Activated CD4-positive, alpha-beta T cell treated with anti-CD3 and anti-CD28 coated beads for 36 hours (primary cell): ENCODE measurements around the gene CAMKMT. TPM values are rescaled to one million over a fixed set of nuclear protein-coding genes. Genes with fewer than 3 reads are reported as not detected.
"Not testable (repeated sequence)": the region's sequence is repeated elsewhere in the genome, so short reads cannot be mapped to it uniquely, and the experiment has no call there.

Source experiments
- ATAC-seq: fragments of 200-7000 bp; cut with Tn5 transposase; one replicate; pipeline ENCODE4 v1.10.0; 2021; ENCODE audit warnings: mild to moderate bottlenecking, moderate library complexity
- CTCF ChIA-PET: fragments of 350-600 bp; sonication (Branson Sonifier 250); formaldehyde crosslinking; loops from one replicate; lab custom pipeline; 2021; ENCODE audit warnings: antibody characterized with exemption; lab: Charles Lee
- POLR2A ChIA-PET: fragments of 350-600 bp; sonication (Branson Sonifier 250); formaldehyde crosslinking; loops from one replicate; lab custom pipeline; 2021; ENCODE audit warnings: antibody characterized with exemption, inconsistent platforms; lab: Charles Lee
- DNase-seq: peaks from one replicate; pipeline ENCODE4 v3.0.0-alpha.2; 2020
- H3K27ac Mint-ChIP-seq: one replicate; pipeline ENCODE4 v1.8.0; 2021; ENCODE audit warnings: mixed read lengths
- H3K27me3 Mint-ChIP-seq: one replicate; pipeline ENCODE4 v1.8.0; 2021; ENCODE audit warnings: mixed read lengths
- H3K36me3 Mint-ChIP-seq: one replicate; pipeline ENCODE4 v1.8.0; 2021; ENCODE audit warnings: low read depth, mixed read lengths
- H3K4me1 Mint-ChIP-seq: one replicate; pipeline ENCODE4 v1.8.0; 2021; ENCODE audit warnings: mixed read lengths
- H3K4me3 Mint-ChIP-seq: one replicate; pipeline ENCODE4 v1.8.0; 2021; ENCODE audit warnings: mild to moderate bottlenecking, moderate library complexity, mixed read lengths
- H3K9me3 Mint-ChIP-seq: one replicate; pipeline ENCODE4 v1.8.0; 2021; ENCODE audit warnings: low read depth, mixed read lengths
- intact Hi-C, 2 experiments: fragments of 100-400 bp; cut with DNase I in 1 of 2; cut with micrococcal nuclease in 1 of 2; formaldehyde crosslinking; loops; one replicate each; pipeline versions ENCODE4 v1.14.2 to v1.15.1; 2022 to 2024; cut with DNase I, micrococcal nuclease
- total RNA-seq, 2 experiments: library from RNA; stranded (reverse); gene quantifications; one replicate each; pipeline ENCODE4 v1.2.3, GENCODE V29; 2021

Gene CAMKMT
- total RNA-seq, 2 experiments from 2014 or later: 10.8 to 13.3 TPM

DNA sequence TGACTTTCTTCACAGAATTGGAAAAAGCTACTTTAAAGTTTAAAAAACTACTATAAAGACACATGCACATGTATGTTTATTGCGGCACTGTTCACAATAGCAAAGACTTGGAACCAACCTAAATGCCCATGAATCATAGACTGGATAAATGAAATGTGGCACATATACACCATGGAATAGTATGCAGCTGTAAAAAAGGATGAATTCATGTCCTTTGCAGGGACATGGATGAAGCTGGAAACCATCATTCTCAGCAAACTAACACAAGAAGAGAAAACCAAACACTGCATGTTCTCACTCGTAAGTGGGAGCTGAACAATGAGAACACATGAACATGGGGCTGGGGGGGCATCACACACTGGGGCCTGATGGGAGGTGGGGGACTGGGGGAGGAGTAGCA, 233.9 kb downstream of the CAMKMT start:
- H3K4me3 Mint-ChIP-seq, ATAC-seq, POLR2A ChIA-PET, H3K27me3 Mint-ChIP-seq, CTCF ChIA-PET, H3K4me1 Mint-ChIP-seq, H3K9me3 Mint-ChIP-seq, intact Hi-C loops, H3K27ac Mint-ChIP-seq, H3K36me3 Mint-ChIP-seq, DNase-seq: not testable (repeated sequence)

DNA sequence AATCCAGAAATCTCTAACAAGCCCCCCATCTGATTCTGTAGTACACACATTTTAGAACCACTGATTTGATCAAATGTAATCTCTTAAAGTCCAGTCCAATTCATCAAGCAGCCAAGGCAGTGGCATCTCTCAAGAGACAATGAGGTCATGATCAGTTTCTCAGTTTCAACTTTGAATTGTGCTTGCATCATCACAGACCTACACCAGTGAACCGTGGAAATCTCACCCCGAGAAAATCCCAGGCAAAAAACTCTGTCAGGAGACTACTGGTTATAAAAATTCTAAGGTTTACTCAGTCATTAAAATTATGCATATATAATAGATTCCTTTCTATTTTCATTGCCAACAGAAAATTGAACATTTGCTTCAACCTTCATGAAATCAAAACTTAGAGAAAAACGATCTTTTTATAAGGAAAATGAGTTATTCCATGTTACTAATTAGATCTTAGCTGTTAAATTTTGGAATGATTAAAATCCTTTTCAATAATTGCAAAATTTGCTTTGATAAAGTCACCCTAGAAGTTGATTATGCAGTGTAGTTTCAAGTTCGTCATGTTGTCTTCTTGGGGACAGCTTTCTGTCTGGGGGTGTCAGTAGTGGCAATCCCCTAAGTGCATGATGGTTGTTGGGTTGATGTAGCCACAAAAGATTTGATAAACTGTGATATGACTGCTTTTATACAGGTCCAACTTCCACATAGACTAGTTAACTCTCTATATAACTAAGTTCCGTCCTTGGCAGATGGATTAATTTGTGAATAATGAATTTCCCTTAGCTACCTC, 235.0 kb downstream of the CAMKMT start:
- no peak for DNase-seq
- Mint-ChIP-seq H3K27me3 (no peaks in the 10 kb centered on the region), H3K27ac (no peak overlapping the region), H3K4me1 (peaks cover 3% of the 10 kb centered on the region), H3K4me3 (no peak overlapping the region), H3K36me3 (peaks cover 8% of the 10 kb centered on the region), H3K9me3 (no peaks in the 10 kb centered on the region)
- intact Hi-C loops: no loop called here
- ChIA-PET POLR2A (interaction anchor here (0.7 kb wide), 2 partner anchors 20 to 443 kb away, joined by 3 to 4 read pairs; no protein-coding TSS in a partner anchor), CTCF (interaction anchor here (0.6 kb wide), 1 partner anchor 136 kb away, joined by 4 read pairs; no protein-coding TSS in a partner anchor)
- no peak for ATAC-seq

DNA sequence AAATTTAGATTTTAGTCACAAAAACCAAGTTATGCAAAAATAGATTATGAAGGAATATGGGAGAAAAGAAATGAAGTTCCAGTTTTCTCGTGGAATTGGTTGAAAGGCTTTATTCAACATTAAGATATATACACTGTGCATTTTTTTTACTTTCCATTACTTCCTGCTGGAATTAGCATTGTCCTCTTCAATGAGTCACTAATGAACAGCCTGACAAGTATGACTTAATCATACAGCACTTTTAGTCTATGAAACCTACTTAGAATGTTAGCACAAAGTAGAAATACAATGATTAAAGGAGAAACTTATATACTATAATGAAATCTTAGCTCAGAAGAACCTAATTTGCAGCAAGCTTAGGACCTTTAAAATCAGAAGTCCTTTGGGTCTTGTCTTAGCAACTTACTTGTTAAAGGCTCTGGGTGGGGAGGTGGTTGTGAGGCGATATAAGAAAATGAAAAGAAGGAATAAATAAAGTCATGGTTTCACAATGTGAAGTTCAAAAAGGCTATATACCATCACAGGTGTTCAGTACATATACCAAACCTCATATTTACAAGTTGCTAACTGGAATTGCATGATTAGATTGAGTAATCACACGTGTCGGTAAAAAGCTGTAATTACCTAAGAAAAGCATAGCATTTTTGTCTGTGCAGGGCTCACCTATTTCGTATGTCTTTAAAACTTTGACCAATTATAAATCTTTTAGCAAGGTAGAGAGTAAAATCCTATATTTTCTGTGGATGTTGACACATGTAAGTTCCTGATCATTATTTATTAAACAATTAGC, 236.8 kb downstream of the CAMKMT start:
- intact Hi-C loops: no loop called here

DNA sequence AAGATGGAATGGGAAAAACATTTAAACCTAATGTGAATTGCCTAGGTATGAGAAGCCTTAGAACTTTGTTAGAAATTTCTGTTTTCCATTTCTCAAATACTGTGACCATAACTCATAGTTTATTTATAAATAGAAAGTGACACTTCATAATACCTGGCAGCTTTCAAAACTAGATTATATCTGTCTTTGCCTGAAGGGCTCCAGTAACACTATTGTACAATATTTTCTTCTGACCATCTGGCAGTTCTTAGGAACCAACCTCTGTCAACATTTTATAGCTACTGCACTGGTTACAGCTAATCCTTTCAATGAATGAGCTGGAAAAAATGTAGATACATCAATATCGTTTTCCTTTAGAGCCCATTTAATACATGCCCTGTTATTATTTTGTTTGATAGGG, 237.4 kb downstream of the CAMKMT start:
- DNase-seq (no peak), ATAC-seq (no peak)
- Mint-ChIP-seq H3K36me3 (peaks cover 3% of the 10 kb centered on the region), H3K27ac (no peak overlapping the region), H3K4me1 (peaks cover 3% of the 10 kb centered on the region), H3K9me3 (no peaks in the 10 kb centered on the region), H3K27me3 (no peaks in the 10 kb centered on the region), H3K4me3 (no peak overlapping the region)
- POLR2A ChIA-PET: no interaction called here
- intact Hi-C loops: no loop called here
- CTCF ChIA-PET: interaction anchor here (1.1 to 1.2 kb wide), 2 partner anchors 18 to 20 kb away, joined by 3 read pairs; no protein-coding TSS in a partner anchor

More for the DNA sequence above, 236.8 kb downstream of the CAMKMT start:
- Mint-ChIP-seq H3K36me3 (peaks cover 6% of the 10 kb centered on the region), H3K4me1 (peaks cover 3% of the 10 kb centered on the region), H3K27ac (no peak overlapping the region), H3K9me3 (no peaks in the 10 kb centered on the region), H3K4me3 (no peak overlapping the region), H3K27me3 (no peaks in the 10 kb centered on the region)
- ChIA-PET CTCF (interaction anchor here (1.1 to 1.2 kb wide), 2 partner anchors 17 to 20 kb away, joined by 3 read pairs; no protein-coding TSS in a partner anchor), POLR2A (no interaction called here)
- ATAC-seq: no peak
- no peak for DNase-seq

DNA sequence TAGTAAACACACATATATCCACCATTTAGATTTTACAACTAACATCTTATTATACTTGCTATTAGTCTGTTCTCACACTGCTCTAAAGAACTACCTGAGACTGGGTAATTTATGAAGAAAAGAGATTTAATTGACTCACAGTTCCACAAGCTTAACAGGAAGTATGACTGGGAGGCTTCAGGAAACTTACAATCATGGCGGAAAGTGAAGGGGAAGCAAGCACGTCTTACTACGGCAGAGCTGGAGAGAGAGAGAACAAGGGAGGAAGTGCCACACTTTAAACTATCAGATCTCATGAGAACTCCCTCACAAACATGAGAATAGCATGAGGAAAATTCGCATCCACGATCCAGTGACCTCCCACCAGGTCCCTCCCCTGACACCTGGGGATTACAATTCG, 240.7 kb downstream of the CAMKMT start:
- H3K4me3 Mint-ChIP-seq: no peak overlapping the region
- H3K27ac Mint-ChIP-seq: no peak overlapping the region
- intact Hi-C loops: no loop called here
- no peaks in the 10 kb centered on the region for H3K4me1 Mint-ChIP-seq
- ChIA-PET POLR2A (no interaction called here), CTCF (no interaction called here)
- no peaks in the 10 kb centered on the region for H3K27me3 Mint-ChIP-seq
- no peaks in the 10 kb centered on the region for H3K9me3 Mint-ChIP-seq
- no peak for ATAC-seq
- no peak for DNase-seq
- H3K36me3 Mint-ChIP-seq: no peaks in the 10 kb centered on the region

DNA sequence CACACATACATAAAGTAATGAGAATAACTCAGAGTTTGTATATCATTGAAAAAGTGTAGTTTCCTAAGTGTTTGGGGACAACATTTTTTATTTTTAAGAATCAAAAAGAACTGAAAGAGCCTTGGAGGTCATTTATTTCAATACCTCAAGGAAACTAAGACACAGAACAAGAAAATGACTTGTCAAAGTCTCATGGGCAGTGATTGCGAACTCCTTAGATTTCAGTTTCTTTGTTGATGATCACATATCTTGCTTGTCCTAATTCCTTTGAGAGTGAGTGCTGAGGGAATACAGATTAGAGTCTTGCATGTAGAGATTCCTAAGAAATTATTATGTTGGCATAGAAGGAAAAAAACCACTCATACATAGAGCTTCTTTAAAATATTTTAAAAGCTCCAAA, 243.8 kb downstream of the CAMKMT start:
- Mint-ChIP-seq H3K27me3 (no peaks in the 10 kb centered on the region), H3K4me3 (no peak overlapping the region), H3K4me1 (no peaks in the 10 kb centered on the region), H3K27ac (no peak overlapping the region), H3K36me3 (peaks cover 5% of the 10 kb centered on the region), H3K9me3 (peaks cover 4% of the 10 kb centered on the region)
- CTCF ChIA-PET: no interaction called here
- ATAC-seq: no peak
- DNase-seq: no peak
- intact Hi-C loops: no loop called here
- POLR2A ChIA-PET: no interaction called here

DNA sequence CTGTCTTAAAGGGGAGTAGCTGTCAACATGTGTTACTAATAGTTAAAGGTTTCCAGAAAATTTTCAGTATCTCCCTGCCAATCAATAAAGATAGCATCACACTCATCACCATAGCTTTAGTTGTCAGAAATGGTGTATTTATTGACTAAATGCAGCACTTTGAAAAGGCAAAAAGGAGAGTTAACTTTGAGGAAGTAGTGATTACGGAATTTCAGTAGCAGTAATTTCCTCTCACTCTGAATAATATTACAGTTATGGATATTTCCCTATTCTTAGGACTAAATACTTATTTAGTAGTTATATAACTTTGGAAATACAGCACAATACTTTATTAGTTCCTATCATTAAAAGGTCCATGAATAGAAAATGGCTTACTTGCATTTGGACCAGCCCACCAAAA, 250.5 kb downstream of the CAMKMT start:
- no peaks in the 10 kb centered on the region for H3K27me3 Mint-ChIP-seq
- intact Hi-C loops: no loop called here
- H3K4me3 Mint-ChIP-seq: no peak overlapping the region
- H3K36me3 Mint-ChIP-seq: peaks cover 8% of the 10 kb centered on the region
- peaks cover 13% of the 10 kb centered on the region for H3K4me1 Mint-ChIP-seq
- no peak for DNase-seq
- CTCF ChIA-PET: no interaction called here
- POLR2A ChIA-PET: no interaction called here
- H3K27ac Mint-ChIP-seq: no peak overlapping the region
- ATAC-seq: no peak
- H3K9me3 Mint-ChIP-seq: peaks cover 7% of the 10 kb centered on the region

DNA sequence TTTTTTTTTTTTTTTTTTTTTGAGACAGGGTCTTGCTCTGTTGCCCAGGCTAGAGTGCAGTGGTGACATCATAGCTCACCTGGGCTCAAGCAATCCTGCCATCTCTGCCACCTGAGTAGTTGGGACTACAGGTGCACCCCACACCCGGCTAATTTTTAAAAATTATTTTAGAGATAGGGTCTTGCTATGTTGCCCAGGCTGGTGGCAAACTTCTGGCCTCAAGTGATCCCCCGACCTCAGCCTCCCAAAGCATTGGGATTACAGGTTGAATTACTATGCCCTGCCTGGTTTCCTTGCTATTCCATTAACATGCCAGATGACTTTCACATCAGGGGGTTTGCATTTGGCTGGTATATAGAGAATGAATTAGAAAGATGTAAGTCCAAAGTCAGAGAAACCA, 253.2 kb downstream of the CAMKMT start:
- ATAC-seq (no peak), DNase-seq (no peak)
- Mint-ChIP-seq H3K4me1 (peaks cover 13% of the 10 kb centered on the region), H3K9me3 (peaks cover 4% of the 10 kb centered on the region), H3K27ac (no peak overlapping the region), H3K36me3 (peaks cover 3% of the 10 kb centered on the region), H3K4me3 (no peak overlapping the region), H3K27me3 (no peaks in the 10 kb centered on the region)
- POLR2A ChIA-PET: no interaction called here
- intact Hi-C loops: loop anchor here in 1 of 2 experiments (5.0 kb wide), 1 partner anchor 952 kb away; no protein-coding TSS in a partner anchor
- CTCF ChIA-PET: no interaction called here

DNA sequence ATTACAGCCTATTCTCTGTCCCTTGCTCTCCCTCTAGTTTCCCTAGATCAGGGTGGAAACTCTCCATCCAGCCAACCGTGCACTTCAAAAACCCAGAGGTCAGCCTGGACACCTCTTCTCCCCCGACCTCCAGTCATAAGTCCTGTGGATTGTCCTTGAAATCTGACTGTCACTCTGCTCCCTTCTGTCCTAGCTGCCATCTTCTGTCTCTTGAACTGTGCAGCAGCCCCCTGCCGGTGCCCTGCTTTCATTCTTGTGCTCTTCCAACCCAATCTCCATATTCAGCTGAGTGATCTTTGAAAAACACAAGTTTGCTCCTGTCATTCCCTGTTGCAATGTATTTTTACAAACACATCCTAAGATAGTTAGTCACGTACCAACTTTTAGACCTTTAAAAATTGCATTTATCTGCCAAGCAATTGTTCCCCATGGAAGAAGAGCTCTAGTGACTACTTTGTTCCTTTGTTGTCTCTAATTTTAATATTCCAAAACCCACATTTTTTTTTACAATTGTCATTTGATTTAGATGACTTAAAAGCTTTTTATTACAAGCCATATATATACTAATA, 254.3 kb downstream of the CAMKMT start:
- Mint-ChIP-seq H3K4me1 (peaks cover 13% of the 10 kb centered on the region), H3K27ac (no peak overlapping the region), H3K27me3 (no peaks in the 10 kb centered on the region), H3K36me3 (no peaks in the 10 kb centered on the region), H3K9me3 (no peaks in the 10 kb centered on the region), H3K4me3 (no peak overlapping the region)
- DNase-seq (no peak), ATAC-seq (no peak)
- intact Hi-C loops: loop anchor here (1.0 to 5.0 kb wide), 7 partner anchors 37 to 951 kb away; partner anchors contain the start of genes CAMKMT (in 1 of the 2), PPM1B (in 1 of the 2) and PREPL (in 1 of the 2)
- ChIA-PET POLR2A (interaction anchor here (0.7 to 1.2 kb wide), 4 partner anchors 19 to 1613 kb away, joined by 4 to 8 read pairs (median 5); no protein-coding TSS in a partner anchor), CTCF (interaction anchor here (0.6 to 1.6 kb wide), 7 partner anchors 12 to 1174 kb away, joined by 3 to 12 read pairs (median 4); no protein-coding TSS in a partner anchor)

DNA sequence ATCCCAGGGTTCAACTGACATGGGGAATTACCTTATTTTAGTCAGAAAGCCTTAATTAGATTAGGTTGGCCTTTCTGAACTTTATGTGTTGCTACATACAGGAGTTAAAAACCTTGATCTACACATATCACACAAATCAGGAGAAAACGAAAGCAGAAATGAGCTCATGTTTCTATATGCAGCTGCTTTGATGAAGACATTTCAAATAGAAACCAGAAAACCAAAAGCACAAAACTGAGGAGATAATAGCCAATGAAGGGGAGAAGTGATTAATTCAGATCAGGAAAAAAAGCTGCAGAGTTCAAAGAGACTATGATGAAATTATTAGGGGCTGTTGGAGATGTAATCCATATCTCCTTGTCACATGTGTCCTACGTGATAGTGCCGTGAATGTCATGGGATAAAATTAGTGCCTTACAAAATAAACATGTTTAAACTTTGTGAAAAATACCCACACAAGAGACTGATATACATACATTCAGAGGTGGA, 255.0 kb downstream of the CAMKMT start:
- Mint-ChIP-seq H3K4me3 (no peak overlapping the region), H3K9me3 (peaks cover under 1% of the 10 kb centered on the region), H3K27me3 (no peaks in the 10 kb centered on the region), H3K4me1 (peaks cover 13% of the 10 kb centered on the region), H3K27ac (no peak overlapping the region), H3K36me3 (no peaks in the 10 kb centered on the region)
- DNase-seq: no peak
- peak; percentile 96 for ATAC-seq
- ChIA-PET CTCF (interaction anchor here (0.5 to 1.6 kb wide), 9 partner anchors 11 to 1173 kb away, joined by 3 to 12 read pairs (median 3); no protein-coding TSS in a partner anchor), POLR2A (interaction anchor here (0.7 to 1.2 kb wide), 4 partner anchors 20 to 1613 kb away, joined by 4 to 8 read pairs (median 5); no protein-coding TSS in a partner anchor)
- intact Hi-C loops: loop anchor here (1.0 to 5.0 kb wide), 7 partner anchors 37 to 951 kb away; partner anchors contain the start of genes CAMKMT (in 1 of the 2), PPM1B (in 1 of the 2) and PREPL (in 1 of the 2)
